Measurements from ENCODE around the gene SMIM43.
"Not testable (repeated sequence)": the region's sequence is repeated elsewhere in the genome, so short reads cannot be mapped to it uniquely, and the experiment has no call there.

SMIM43 gene

DNA sequence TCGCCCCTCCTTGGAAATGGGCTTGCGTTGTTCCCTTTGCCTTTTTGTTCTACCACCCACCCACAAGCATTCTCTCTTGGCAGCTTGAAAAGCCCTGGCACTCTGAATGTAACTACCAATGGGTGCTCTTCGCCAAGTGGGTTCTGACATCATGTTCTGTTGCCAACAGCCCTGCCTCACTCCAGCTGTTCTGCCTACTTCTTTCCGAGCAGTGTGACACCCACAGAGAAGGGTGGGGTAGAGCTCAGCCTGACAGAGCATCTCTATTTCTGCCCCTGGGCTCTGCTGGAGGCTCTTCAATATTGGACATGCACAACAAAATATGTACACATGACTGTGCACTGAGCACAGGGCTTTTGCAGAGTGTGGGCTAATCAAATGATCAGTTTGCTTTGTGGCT lies 20.5 kb upstream of the SMIM43 start:
- in situ Hi-C loops (cut with HindIII; ENCODE audit: low pct_ligation_motif_present, low pct_unique_long_range_greater_than_20kb, low sequenced_read_pairs): no loop called here
- DNase-seq: no peak

- DNase-seq: peak; percentile 72
These were observed 20.0 kb upstream of the SMIM43 start for GRCh38 chr4:121784975-121785374.

GRCh38 chr4:121784401-121784800 lies 19.4 kb upstream of the SMIM43 start:
- DNase-seq: no peak
- in situ Hi-C loops (cut with HindIII; ENCODE audit: low pct_ligation_motif_present, low pct_unique_long_range_greater_than_20kb, low sequenced_read_pairs): no loop called here

More at GRCh38 chr4:121784975-121785374, 20.0 kb upstream of the SMIM43 start:
- in situ Hi-C loops (cut with HindIII; ENCODE audit: low pct_ligation_motif_present, low pct_unique_long_range_greater_than_20kb, low sequenced_read_pairs): no loop called here

DNA sequence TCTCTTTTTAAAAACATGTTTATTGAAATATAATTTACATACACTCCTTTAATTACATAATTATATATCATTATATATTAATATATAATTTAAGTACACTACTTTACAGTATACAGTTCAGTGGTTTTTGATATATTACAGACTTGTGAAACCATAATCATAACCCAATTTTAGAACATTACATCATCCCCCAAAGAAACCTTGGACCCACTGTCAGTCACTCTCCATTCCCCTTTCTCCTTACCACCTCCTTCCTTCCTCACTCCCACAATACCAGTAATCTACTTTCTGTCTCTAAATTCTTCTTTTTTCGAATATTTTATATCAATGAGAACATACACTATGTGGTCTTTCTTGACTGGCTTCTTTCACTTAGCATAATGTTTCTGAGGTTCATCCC lies 18.2 kb upstream of the SMIM43 start:
- DNase-seq: no peak
- in situ Hi-C loops (cut with HindIII; ENCODE audit: low pct_ligation_motif_present, low pct_unique_long_range_greater_than_20kb, low sequenced_read_pairs): no loop called here

DNA sequence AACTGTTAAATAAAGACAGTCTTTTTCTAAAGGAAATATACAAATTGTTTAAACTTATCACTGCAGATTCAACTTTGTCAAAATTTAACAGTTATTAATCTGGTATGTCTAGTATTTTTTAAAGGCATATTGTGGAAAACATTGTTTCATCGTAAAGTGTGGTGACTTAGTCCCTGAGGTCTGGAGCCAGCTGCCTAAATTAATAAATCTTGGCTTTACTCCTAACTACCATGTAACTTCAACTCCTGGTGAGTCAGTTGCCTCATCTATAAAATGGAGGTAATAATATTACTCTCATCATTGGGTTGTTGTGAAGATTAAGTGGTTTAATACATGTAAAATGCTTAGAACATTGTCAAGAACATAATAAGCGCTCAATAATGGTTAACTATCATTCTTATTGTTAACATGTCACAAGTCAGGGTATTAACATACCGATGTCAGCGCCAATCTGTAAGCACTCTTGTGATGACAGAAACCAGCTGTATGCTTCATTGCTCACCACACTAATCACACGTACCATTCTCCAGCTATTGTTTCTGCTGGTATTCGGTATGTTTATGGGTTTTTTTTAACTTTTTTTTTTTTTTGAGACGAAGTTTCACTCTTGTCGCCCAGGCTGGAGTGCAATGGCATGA lies 14.1 kb upstream of the SMIM43 start:
- DNase-seq: no peak
- in situ Hi-C loops (cut with HindIII; ENCODE audit: low pct_ligation_motif_present, low pct_unique_long_range_greater_than_20kb, low sequenced_read_pairs): no loop called here

DNA sequence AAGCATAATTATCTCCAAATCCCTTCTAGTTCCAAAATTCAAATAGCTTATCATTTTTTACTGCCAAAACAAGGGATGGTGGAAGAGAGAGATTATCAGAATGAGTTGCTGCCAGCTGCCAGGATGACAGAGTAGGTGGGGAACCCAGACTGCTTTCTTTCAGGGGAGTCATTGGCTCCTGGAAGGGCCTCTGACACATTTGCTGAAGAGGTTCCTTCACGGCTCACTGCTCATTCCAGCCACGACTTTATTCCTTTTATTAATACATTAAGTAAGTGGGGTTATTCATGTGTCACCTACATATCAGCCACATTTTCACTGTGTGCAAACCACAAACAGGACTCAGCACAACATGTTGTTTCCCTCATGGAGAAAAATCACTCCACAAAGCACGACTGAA lies 12.7 kb upstream of the SMIM43 start:
- in situ Hi-C loops (cut with HindIII; ENCODE audit: low pct_ligation_motif_present, low pct_unique_long_range_greater_than_20kb, low sequenced_read_pairs): no loop called here
- peak; percentile 10 for DNase-seq

- in situ Hi-C loops (cut with HindIII; ENCODE audit: low pct_ligation_motif_present, low pct_unique_long_range_greater_than_20kb, low sequenced_read_pairs): no loop called here
- no peak for DNase-seq
These were observed 11.8 kb upstream of the SMIM43 start for GRCh38 chr4:121776610-121777401.

GRCh38 chr4:121773883-121774282 lies 8.9 kb upstream of the SMIM43 start:
- in situ Hi-C loops (cut with HindIII; ENCODE audit: low pct_ligation_motif_present, low pct_unique_long_range_greater_than_20kb, low sequenced_read_pairs): no loop called here
- no peak for DNase-seq

DNA sequence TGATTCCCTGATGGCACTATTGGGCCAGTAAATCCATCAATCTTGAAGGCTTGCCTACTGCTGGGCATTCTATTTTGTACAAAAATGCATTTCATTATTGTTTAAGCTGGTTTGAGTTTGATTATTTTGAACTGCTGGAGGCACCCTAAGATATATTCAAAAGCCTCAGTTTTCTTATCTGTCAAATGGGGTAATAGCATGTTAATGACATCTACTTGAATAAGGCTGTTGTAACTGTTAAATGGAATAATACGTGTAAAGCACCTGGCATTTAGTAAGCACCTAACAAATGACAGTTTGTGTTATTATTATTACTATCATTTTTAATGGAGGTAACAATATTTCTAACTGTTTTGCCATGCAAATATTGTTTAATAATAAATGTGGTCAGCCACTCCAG lies 6.9 kb upstream of the SMIM43 start:
- in situ Hi-C loops (cut with HindIII; ENCODE audit: low pct_ligation_motif_present, low pct_unique_long_range_greater_than_20kb, low sequenced_read_pairs): no loop called here
- no peak for DNase-seq

GRCh38 chr4:121769341-121769740 lies 4.4 kb upstream of the SMIM43 start:
- in situ Hi-C loops (cut with HindIII; ENCODE audit: low pct_ligation_motif_present, low pct_unique_long_range_greater_than_20kb, low sequenced_read_pairs): no loop called here
- DNase-seq: no peak

- in situ Hi-C loops (cut with HindIII; ENCODE audit: low pct_ligation_motif_present, low pct_unique_long_range_greater_than_20kb, low sequenced_read_pairs): no loop called here
- no peak for DNase-seq
These were observed 2.2 kb upstream of the SMIM43 start for GRCh38 chr4:121767166-121767565.

GRCh38 chr4:121765971-121766538 lies 1.1 kb upstream of the SMIM43 start:
- in situ Hi-C loops (cut with HindIII; ENCODE audit: low pct_ligation_motif_present, low pct_unique_long_range_greater_than_20kb, low sequenced_read_pairs): no loop called here
- no peak for DNase-seq

- DNase-seq: no peak
- in situ Hi-C loops (cut with HindIII; ENCODE audit: low pct_ligation_motif_present, low pct_unique_long_range_greater_than_20kb, low sequenced_read_pairs): no loop called here
These were observed 373 bp upstream of the SMIM43 start for GRCh38 chr4:121765368-121765705.

GRCh38 chr4:121764303-121764701 lies 662 bp downstream of the SMIM43 start:
- no peak for DNase-seq
- in situ Hi-C loops (cut with HindIII; ENCODE audit: low pct_ligation_motif_present, low pct_unique_long_range_greater_than_20kb, low sequenced_read_pairs): no loop called here

GRCh38 chr4:121760205-121760604 lies 4.8 kb downstream of the SMIM43 start:
- in situ Hi-C loops (cut with HindIII; ENCODE audit: low pct_ligation_motif_present, low pct_unique_long_range_greater_than_20kb, low sequenced_read_pairs): no loop called here
- DNase-seq: no peak

GRCh38 chr4:121758925-121759568 lies 5.9 kb downstream of the SMIM43 start:
- DNase-seq: no peak
- in situ Hi-C loops (cut with HindIII; ENCODE audit: low pct_ligation_motif_present, low pct_unique_long_range_greater_than_20kb, low sequenced_read_pairs): no loop called here

DNA sequence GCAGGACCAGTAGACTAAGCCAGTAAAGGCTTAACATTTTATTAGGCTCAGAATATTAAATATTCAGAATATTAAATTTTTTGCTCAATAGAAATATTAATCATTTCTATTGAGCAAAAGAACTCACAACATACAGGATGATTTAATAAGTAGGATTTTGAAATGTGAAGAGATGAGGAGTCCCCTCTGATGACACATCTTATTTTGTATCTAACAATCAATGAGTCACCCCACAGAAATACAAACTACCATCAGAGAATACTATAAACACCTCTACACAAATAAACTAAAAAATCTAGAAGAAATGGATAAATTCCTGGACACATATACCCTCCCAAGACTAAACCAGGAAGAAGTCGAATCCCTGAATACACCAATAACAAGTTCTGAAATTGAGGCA lies 12.8 kb downstream of the SMIM43 start:
- in situ Hi-C loops (cut with HindIII; ENCODE audit: low pct_ligation_motif_present, low pct_unique_long_range_greater_than_20kb, low sequenced_read_pairs); DNase-seq: not testable (repeated sequence)

- no peak for DNase-seq
- in situ Hi-C loops (cut with HindIII; ENCODE audit: low pct_ligation_motif_present, low pct_unique_long_range_greater_than_20kb, low sequenced_read_pairs): no loop called here
These were observed 15.7 kb downstream of the SMIM43 start for GRCh38 chr4:121749225-121749624.

DNA sequence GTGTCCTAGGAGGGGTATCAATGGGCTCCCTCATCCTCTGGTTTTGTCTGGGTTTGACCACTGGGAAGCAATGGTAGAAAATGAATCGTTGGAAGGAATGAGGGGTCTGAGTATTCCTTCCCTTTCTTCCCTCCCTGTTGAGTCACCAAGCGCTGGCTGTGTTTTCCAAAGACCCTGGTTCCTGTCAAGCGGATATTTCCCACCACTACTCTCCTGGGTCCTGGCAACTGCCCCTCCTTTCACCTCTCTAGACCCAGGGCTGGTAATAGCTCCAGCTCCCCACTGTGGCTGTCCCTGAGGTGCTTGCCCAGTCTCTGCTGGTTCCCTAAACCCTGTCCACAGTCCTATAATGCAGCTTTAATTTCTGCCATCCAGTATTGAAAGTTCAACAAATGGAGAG lies 22.2 kb downstream of the SMIM43 start:
- in situ Hi-C loops (cut with HindIII; ENCODE audit: low pct_ligation_motif_present, low pct_unique_long_range_greater_than_20kb, low sequenced_read_pairs): no loop called here
- no peak for DNase-seq
